Upper lobe of left lung (tissue), 4 donors: ENCODE data around the gene LCA5L.

Source experiments
- CTCF ChIP-seq, 6 experiments: fragments of 450-650 bp in 4 of 6; fragments of 200-600 bp in 2 of 6; sonication (generic) in 2 of 6; IDR thresholded peaks; one replicate each; pipeline ENCODE4 v1.5.1; 2016 to 2019; ENCODE audit warnings: antibody characterized with exemption in 6 of 6
- POLR2A ChIP-seq, 4 donors: fragments of 450-650 bp; IDR thresholded peaks; one replicate each; pipeline ENCODE4 v1.5.1; 2016 to 2017; ENCODE audit warnings: antibody characterized with exemption in 4 of 4, mild to moderate bottlenecking in 2 of 4
- POLR2AphosphoS5 ChIP-seq, 2 donors: sonication (generic); formaldehyde crosslinking; IDR thresholded peaks; one replicate each; pipeline ENCODE4 v1.5.1; 2017; ENCODE audit warnings: antibody characterized with exemption in 2 of 2

GRCh38 chr21:39384674-39385298 is 60.8 kb downstream of the LCA5L start:
- TF ChIP-seq CTCF (IDR thresholded peaks at IDR 0.05) = no peak
- no peak for TF ChIP-seq POLR2A (IDR thresholded peaks at IDR 0.05)
- TF ChIP-seq POLR2AphosphoS5 (IDR thresholded peaks at IDR 0.05) = no peak
